DMS79 (cell line): ENCODE measurements around the gene NAV1.
A peak's percentile ranks its signal among the peaks of the same experiment; 100 is the strongest.

ENCODE experiments used
- DNase-seq: peaks from one replicate; lab custom pipeline; 2025; lab: John Stamatoyannopoulos, UW

NAV1 gene

DNA sequence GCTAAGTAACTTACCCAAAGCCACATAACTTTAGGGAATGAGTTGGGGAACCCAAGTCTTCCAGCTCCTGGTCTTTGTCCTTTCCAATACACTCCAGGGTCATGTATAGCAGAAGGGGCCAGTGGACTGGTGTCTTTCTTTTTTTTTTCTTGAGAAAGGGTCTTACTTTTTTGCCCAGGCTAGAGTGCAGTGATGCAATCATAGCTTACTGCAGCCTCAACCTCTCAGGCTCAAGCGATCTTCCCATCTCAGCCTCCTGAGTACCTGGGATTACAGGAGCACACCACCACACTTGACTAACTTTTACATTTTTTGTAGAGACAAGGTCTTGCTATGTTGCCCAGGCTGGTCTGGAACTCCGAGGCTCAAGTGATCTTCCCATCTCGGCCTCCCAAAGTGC is 12.2 kb downstream of the NAV1 start:
- DNase-seq, result no peak

DNA sequence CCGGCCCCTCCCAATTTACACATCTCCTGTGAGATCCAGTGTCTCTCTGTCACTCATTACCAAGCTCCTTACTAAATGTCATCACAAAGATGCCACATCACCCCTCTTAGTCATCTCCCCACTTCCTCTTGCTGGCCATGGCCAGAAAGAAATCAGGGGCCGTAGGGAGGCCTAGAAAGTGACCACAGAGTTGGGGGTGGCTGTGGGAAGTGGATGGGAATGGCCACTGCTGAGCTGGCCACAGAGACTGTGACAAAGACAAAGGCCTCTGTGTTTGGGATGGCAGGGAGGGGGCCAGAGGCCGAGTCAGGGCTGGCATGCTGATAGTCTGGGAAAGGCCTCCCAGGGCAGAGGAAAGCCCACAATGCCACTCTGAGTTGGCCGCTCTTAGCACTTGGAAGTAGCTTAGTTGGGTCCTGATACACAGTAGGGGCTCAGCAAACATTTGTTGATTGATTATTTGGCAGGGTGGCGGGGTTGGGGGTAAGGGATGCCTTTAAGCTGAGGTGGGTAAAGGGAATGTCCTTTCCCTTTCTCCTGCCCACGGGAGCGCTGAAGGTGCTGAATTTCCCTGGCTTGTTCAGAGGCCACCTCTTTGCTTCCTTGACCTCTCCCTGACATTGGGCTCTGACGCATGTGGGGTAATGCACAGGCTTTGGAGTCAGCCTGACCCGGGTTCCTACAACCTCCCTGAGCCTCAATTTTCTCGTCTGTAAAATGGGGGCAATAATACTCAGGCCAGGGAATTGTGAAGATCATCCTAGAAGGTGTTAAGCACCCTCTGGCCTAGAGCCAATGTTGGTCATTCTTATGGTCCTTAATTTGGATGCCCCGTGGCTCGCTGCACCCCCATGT is 13.2 kb downstream of the NAV1 start:
- DNase-seq, result no peak

GRCh38 chr1:201552941-201553351 is 14.0 kb downstream of the NAV1 start:
- DNase-seq, result no peak

DNA sequence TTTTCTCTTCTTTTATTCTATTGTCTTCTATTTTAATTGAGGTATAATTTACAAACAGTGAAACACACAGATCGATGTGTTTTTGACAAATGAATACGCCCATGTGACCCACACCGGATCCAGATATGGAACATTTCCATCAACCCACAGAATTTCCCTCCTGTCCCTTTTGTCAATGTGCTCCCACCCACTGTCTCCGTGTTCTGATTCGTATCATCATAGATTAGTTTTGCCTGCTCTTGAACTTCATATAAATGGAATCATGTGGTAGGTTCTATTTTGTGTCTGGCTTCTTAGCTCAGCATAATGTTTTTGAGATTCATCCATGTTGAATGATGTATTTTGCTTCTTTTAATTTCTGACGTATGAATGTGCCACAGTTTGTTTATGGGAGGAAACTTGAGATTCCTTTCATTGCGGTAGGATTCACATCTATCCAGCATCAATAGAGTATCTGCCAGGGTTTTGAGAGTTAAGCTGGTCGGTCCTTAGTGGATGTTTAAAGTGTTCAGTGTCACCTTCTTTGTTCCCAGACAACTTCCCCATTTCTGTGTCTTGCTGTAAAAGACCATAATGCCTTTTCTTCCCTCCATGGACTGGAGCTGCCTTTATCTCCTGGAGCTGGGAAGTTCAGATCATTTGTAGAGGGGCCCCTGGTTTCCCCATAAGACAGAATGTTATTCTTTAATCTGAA is 14.7 kb downstream of the NAV1 start:
- DNase-seq, result no peak

- no peak for DNase-seq
These were observed 15.3 kb downstream of the NAV1 start for GRCh38 chr1:201554190-201554600.

DNA sequence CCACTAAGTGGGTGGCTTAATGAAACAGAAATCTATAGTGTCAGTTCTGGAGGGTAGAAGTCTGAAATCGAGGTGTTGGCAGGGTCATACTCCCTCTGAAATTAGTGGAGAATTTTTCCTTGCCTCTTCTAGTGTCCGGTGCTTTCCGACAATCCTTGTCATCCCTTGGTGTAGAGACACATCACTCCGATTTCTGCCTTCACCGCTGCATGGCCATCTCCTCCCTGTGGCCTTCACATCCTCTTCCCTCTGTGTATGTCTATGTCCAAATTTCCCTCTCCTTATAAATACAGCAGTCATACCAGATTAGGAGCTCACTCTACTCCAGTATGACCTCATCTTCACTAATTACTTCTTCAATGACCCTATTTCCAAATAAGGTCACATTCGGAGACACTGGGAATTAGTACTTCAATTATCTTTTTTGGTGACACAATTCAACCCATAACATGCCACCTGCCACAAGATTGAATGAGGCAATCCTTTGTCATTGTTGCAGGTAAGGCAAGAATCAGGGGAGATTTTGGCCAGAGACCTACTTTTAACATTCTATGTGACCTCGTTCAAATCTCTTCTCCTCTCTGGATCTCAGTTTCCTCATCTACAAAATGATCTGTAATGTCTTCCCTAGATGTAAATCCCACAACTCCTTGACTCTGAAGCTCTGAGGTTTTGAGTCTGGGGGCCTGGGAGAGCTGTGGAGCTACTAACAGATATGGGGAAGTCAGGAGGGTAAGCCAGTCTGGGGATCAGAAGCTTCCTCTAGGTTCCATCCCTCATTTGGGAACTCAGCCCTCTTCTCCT is 16.1 kb downstream of the NAV1 start:
- DNase-seq, result no peak

DNA sequence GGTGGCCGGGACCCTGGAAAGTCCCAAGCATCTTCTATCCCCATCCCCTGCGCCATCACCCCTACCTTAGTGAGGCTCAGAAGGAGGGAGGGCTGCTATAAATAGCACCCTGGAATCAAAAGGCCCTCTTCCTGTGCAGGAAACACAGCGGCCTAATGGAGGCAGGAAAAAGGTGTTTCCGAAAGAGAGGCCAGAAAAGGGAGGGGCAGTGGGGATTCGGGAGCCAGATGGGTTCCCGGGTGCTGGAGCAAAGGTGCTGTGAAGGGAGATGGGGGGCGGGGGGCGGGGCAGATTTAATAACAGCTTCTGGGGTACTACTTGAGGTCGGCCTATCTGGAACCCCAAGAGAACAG is 16.6 kb downstream of the NAV1 start:
- DNase-seq, result no peak

GRCh38 chr1:201556841-201557571 is 18.1 kb downstream of the NAV1 start:
- no peak for DNase-seq

DNA sequence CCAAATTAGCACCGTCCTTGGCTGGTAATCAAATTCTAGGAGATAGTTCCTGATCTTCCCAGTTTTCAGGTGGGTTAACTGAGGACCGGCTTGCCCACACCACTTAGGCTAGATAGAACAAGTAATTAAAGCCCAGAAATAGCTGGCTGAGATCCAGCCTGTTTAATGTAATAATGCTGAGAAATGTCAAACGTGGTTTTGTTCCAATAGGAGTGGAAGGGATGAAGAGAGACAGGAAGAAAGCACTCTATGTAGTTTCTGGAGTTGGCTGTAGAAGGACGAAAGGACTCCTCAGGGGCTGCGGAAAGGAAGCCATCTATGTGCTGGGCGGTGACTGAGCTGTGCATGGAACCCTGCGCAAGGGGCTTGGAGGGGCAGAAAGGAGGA is 18.6 kb downstream of the NAV1 start:
- no peak for DNase-seq

- DNase-seq, result peak; percentile 24
These were observed 20.8 kb downstream of the NAV1 start for GRCh38 chr1:201559679-201560162.

- DNase-seq, result no peak
These were observed 21.6 kb downstream of the NAV1 start for GRCh38 chr1:201560328-201561194.

- no peak for DNase-seq
These were observed 22.3 kb downstream of the NAV1 start for GRCh38 chr1:201561195-201561564.

DNA sequence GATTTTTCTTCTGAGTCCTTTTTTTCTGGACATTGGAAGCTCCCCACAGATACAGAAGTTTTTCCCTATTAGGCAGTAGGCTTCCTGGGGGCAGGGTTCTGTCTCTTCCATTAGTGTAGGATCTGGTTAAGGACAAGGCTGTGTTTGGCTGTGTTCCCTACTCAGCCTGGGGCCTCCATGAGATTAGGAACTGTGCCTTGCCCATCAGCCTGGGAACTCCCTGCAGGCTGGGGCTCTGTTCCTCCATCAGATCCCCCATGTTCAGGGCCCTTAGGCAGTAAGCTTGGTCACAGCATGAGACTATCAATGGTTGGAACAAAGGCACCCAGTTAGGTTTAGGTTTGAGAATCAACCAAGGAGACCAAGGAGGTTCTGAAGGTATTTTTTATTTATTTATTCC is 22.7 kb downstream of the NAV1 start:
- DNase-seq, result no peak

DNA sequence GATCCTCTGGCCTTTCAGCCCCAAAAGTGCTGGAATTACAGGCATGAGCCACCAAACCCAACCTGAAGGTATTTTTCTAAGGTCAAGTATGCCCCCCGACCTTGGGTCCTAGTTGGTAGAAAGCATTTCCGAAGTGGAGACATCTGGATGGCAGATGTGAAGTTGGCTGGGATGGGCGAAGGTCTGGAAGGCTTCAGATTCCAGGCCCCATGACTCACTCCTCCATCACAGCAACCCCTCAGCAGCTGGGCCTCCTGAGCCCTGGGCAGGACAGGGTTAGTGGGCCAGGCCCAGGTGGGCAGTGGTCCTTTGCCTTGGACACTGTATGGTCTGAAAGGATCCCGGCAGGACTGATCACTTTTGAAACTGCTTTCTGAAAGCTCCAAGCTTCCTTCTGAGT is 23.3 kb downstream of the NAV1 start:
- DNase-seq, result no peak

DNA sequence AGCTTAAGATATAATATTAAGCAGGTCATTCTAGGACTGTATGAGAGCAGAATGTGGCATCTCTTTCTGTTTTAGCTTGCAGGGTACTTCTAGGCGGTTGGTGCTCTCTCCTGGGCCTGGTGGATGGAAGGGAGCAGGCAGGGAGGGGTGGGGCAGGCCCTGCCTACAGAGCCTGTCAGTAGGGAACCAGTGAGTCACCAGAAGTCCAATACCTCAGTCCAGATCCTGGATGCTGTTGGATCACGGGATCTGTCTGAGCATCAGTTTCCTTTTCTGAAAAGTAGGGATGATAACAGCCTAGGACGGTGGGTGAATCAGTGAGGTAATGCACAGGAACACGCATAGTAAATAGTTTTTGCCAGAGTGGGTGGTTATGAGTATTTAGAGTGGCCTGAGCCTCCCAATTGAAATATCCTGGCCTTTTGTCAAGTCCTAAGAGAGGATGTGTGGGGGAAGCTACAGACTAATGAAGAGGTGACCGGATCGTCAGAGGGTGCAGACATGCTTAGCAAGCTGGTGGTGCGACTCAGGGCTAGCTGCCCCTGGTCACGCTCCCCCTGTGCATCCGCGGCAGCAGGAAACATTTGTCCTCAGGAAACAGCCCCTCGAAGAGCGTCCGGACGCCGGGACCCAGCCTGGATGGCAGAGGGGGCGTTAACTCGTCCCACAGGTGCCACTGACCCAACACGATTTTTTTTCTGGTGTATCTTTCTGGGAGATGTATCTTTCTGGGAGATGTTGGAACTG is 23.9 kb downstream of the NAV1 start:
- no peak for DNase-seq

DNA sequence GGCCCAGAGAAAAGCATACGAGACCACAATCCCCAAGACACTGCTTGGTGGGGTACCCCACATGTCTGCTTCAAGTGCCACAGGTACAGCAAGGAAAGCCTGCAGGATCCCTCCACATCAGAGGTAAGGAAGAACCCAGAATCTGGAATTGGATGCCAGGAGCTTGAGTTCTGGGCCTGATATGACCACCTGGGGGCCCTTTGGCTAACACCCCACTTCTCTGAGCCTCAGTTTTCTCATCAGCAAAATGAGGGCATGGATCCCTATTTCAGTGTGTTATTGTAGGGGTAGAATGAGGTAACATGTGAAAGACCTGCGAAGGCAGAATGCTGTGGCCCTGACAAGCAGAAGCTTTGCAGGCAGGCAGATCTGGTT is 24.5 kb downstream of the NAV1 start:
- DNase-seq, result no peak

DNA sequence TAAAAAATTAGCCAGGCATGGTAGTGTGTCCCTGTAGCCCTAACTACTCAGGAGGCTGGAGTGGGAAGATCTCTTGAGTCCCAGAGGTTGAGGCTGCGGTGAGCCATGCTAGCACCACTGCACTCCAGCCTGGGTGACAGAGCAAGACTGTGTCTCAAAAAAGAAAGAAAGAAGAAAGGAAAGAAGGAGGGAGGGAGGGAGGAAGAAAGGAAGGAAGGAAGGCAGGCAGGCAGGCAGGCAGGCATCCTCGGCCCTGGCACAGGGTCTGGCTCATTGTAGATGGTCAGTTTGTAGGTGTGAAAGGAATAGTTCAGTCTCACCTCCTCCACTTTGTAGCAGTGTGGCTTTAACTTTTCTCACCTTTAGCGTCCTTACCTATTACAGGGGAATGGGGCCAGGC is 25.0 kb downstream of the NAV1 start:
- DNase-seq, result no peak

DNA sequence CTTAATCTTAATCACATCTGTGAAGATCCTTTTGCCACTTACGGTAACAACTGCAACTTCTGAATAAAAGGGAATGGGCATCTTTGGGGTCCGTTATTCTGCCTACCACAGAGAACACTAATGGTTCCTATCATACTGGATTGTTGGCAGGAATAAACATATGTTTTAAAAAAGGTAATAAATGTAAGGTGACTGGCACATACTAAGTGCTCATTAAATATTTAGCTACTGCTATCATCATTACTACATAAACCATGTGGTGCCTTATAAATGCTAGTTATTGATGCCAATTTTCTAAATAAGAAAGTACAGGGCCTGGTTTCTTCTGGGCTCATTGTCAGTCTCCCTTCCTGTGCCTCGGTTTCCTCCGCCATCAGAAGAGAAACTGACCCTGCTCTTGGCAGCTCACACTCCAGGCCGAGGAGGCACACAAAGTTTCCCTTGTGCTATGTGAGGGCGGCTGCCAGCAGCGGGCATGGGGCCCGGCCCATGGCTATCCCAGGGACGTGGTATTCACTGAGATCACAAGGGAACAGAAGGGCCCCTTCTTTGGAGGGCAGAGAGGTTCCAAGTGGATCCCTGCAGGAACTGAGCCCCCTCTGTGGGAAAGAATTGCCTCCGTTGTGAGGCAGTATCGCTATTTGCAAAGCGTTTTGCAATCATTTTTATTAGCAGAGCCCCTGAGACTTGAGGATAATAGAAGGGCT is 26.2 kb downstream of the NAV1 start:
- no peak for DNase-seq

GRCh38 chr1:201565771-201566528 is 27.0 kb downstream of the NAV1 start:
- DNase-seq, result no peak
